ENCODE measurements around the gene TMEM37.

TMEM37 gene

GRCh38 chr2:119407430-119408220, 24.0 kb upstream of the TMEM37 start:
- no peaks in the 10 kb centered on the region for H3K9me3 Mint-ChIP-seq
- no peaks in the 10 kb centered on the region for H3K4me1 Mint-ChIP-seq (ENCODE audit: low read depth)
- peaks cover 4% of the 10 kb centered on the region for H3K27me3 Mint-ChIP-seq (ENCODE audit: low read depth)
- H3K4me3 Mint-ChIP-seq: no peak overlapping the region
- no peak overlapping the region for H3K27ac Mint-ChIP-seq
- H3K36me3 Mint-ChIP-seq (ENCODE audit: low read depth): no peaks in the 10 kb centered on the region

- no peaks in the 10 kb centered on the region for H3K9me3 Mint-ChIP-seq
- H3K27me3 Mint-ChIP-seq (ENCODE audit: low read depth): peaks cover 6% of the 10 kb centered on the region
- H3K27ac Mint-ChIP-seq: no peak overlapping the region
- no peaks in the 10 kb centered on the region for H3K4me1 Mint-ChIP-seq (ENCODE audit: low read depth)
- no peaks in the 10 kb centered on the region for H3K36me3 Mint-ChIP-seq (ENCODE audit: low read depth)
- no peak overlapping the region for H3K4me3 Mint-ChIP-seq
Measured at GRCh38 chr2:119408221-119408619, 23.4 kb upstream of the TMEM37 start.

- Mint-ChIP-seq H3K27ac (no peak overlapping the region), H3K36me3 (ENCODE audit: low read depth) (no peaks in the 10 kb centered on the region), H3K4me1 (ENCODE audit: low read depth) (no peaks in the 10 kb centered on the region), H3K27me3 (ENCODE audit: low read depth) (peaks cover 11% of the 10 kb centered on the region), H3K4me3 (no peak overlapping the region), H3K9me3 (no peaks in the 10 kb centered on the region)
Measured at GRCh38 chr2:119409506-119409905, 22.1 kb upstream of the TMEM37 start.

GRCh38 chr2:119414894-119415293, 16.8 kb upstream of the TMEM37 start:
- Mint-ChIP-seq H3K27ac (no peak overlapping the region), H3K27me3 (ENCODE audit: low read depth) (peaks cover 26% of the 10 kb centered on the region), H3K4me3 (no peak overlapping the region), H3K36me3 (ENCODE audit: low read depth) (no peaks in the 10 kb centered on the region), H3K4me1 (ENCODE audit: low read depth) (no peaks in the 10 kb centered on the region), H3K9me3 (no peaks in the 10 kb centered on the region)

GRCh38 chr2:119415630-119416029, 16.0 kb upstream of the TMEM37 start:
- Mint-ChIP-seq H3K9me3 (no peaks in the 10 kb centered on the region), H3K36me3 (ENCODE audit: low read depth) (no peaks in the 10 kb centered on the region), H3K27ac (no peak overlapping the region)

GRCh38 chr2:119416299-119416923, 15.2 kb upstream of the TMEM37 start:
- no peaks in the 10 kb centered on the region for H3K36me3 Mint-ChIP-seq (ENCODE audit: low read depth)
- H3K27ac Mint-ChIP-seq: no peak overlapping the region
- no peaks in the 10 kb centered on the region for H3K9me3 Mint-ChIP-seq
- no peak overlapping the region for H3K4me3 Mint-ChIP-seq
- peaks cover 33% of the 10 kb centered on the region for H3K27me3 Mint-ChIP-seq (ENCODE audit: low read depth)
- H3K4me1 Mint-ChIP-seq (ENCODE audit: low read depth): no peaks in the 10 kb centered on the region

More at GRCh38 chr2:119415630-119416029, 16.0 kb upstream of the TMEM37 start:
- H3K27me3 Mint-ChIP-seq (ENCODE audit: low read depth): peaks cover 30% of the 10 kb centered on the region
- no peak overlapping the region for H3K4me3 Mint-ChIP-seq
- H3K4me1 Mint-ChIP-seq (ENCODE audit: low read depth): no peaks in the 10 kb centered on the region

GRCh38 chr2:119417908-119418307, 13.7 kb upstream of the TMEM37 start:
- Mint-ChIP-seq H3K27ac (no peak overlapping the region), H3K4me1 (ENCODE audit: low read depth) (no peaks in the 10 kb centered on the region), H3K4me3 (no peak overlapping the region), H3K36me3 (ENCODE audit: low read depth) (no peaks in the 10 kb centered on the region), H3K27me3 (ENCODE audit: low read depth) (peaks cover 39% of the 10 kb centered on the region), H3K9me3 (no peaks in the 10 kb centered on the region)

- H3K27ac Mint-ChIP-seq: no peak overlapping the region
- H3K27me3 Mint-ChIP-seq (ENCODE audit: low read depth): peaks cover 39% of the 10 kb centered on the region
- no peaks in the 10 kb centered on the region for H3K9me3 Mint-ChIP-seq
- H3K4me3 Mint-ChIP-seq: no peak overlapping the region
- H3K4me1 Mint-ChIP-seq (ENCODE audit: low read depth): no peaks in the 10 kb centered on the region
- no peaks in the 10 kb centered on the region for H3K36me3 Mint-ChIP-seq (ENCODE audit: low read depth)
Measured at GRCh38 chr2:119419065-119419464, 12.6 kb upstream of the TMEM37 start.

GRCh38 chr2:119419803-119420508, 11.7 kb upstream of the TMEM37 start:
- Mint-ChIP-seq H3K27me3 (ENCODE audit: low read depth) (peaks cover 44% of the 10 kb centered on the region), H3K4me3 (no peak overlapping the region), H3K27ac (no peak overlapping the region), H3K9me3 (no peaks in the 10 kb centered on the region), H3K36me3 (ENCODE audit: low read depth) (no peaks in the 10 kb centered on the region), H3K4me1 (ENCODE audit: low read depth) (no peaks in the 10 kb centered on the region)

- Mint-ChIP-seq H3K4me1 (ENCODE audit: low read depth) (no peaks in the 10 kb centered on the region), H3K27ac (no peak overlapping the region), H3K36me3 (ENCODE audit: low read depth) (no peaks in the 10 kb centered on the region), H3K9me3 (no peaks in the 10 kb centered on the region), H3K4me3 (no peak overlapping the region), H3K27me3 (ENCODE audit: low read depth) (peaks cover 52% of the 10 kb centered on the region)
Measured at GRCh38 chr2:119421304-119421703, 10.3 kb upstream of the TMEM37 start.

- Mint-ChIP-seq H3K9me3 (no peaks in the 10 kb centered on the region), H3K27me3 (ENCODE audit: low read depth) (peaks cover 57% of the 10 kb centered on the region), H3K27ac (no peak overlapping the region), H3K4me1 (ENCODE audit: low read depth) (no peaks in the 10 kb centered on the region), H3K36me3 (ENCODE audit: low read depth) (no peaks in the 10 kb centered on the region), H3K4me3 (no peak overlapping the region)
Measured at GRCh38 chr2:119421741-119422140, 9.9 kb upstream of the TMEM37 start.

- peaks cover 63% of the 10 kb centered on the region for H3K27me3 Mint-ChIP-seq (ENCODE audit: low read depth)
- H3K4me3 Mint-ChIP-seq: no peak overlapping the region
- H3K36me3 Mint-ChIP-seq (ENCODE audit: low read depth): no peaks in the 10 kb centered on the region
- H3K27ac Mint-ChIP-seq: no peak overlapping the region
- no peaks in the 10 kb centered on the region for H3K4me1 Mint-ChIP-seq (ENCODE audit: low read depth)
- no peaks in the 10 kb centered on the region for H3K9me3 Mint-ChIP-seq
Measured at GRCh38 chr2:119422360-119423107, 9.1 kb upstream of the TMEM37 start.

- Mint-ChIP-seq H3K27ac (no peak overlapping the region), H3K4me3 (no peak overlapping the region), H3K36me3 (ENCODE audit: low read depth) (no peaks in the 10 kb centered on the region), H3K9me3 (no peaks in the 10 kb centered on the region), H3K27me3 (ENCODE audit: low read depth) (peaks cover 65% of the 10 kb centered on the region), H3K4me1 (ENCODE audit: low read depth) (no peaks in the 10 kb centered on the region)
Measured at GRCh38 chr2:119423108-119423444, 8.6 kb upstream of the TMEM37 start.

- Mint-ChIP-seq H3K27ac (no peak overlapping the region), H3K36me3 (ENCODE audit: low read depth) (no peaks in the 10 kb centered on the region), H3K27me3 (ENCODE audit: low read depth) (peaks cover 70% of the 10 kb centered on the region), H3K4me1 (ENCODE audit: low read depth) (no peaks in the 10 kb centered on the region), H3K4me3 (no peak overlapping the region), H3K9me3 (no peaks in the 10 kb centered on the region)
Measured at GRCh38 chr2:119423811-119424210, 7.8 kb upstream of the TMEM37 start.

Data from T-helper 1 cell treated with Interleukin-12 subunit alpha and Interleukin-12 subunit beta and Interleukin-4 antibody, amounts not matched to agents 30 μg/mL and 1 μg/mL, for 36 hours (primary cell).